Activated CD4-positive, alpha-beta T cell treated with anti-CD3 and anti-CD28 coated beads, Interleukin-2, amount 10 ng/mL, durations not matched to agents 24 days and 14 days (primary cell): ENCODE data around the gene NEUROG2. TPM values are rescaled to one million over a fixed set of nuclear protein-coding genes. Genes with fewer than 3 reads are reported as not detected.
"Not testable (repeated sequence)": the region's sequence is repeated elsewhere in the genome, so short reads cannot be mapped to it uniquely, and the experiment has no call there.

Source experiments
- DNase-seq: peaks from one replicate; pipeline ENCODE4 v3.0.0; 2022
- H3K27ac Mint-ChIP-seq: one replicate; pipeline ENCODE4 v1.8.0; 2022; ENCODE audit warnings: mild to moderate bottlenecking, mixed read lengths
- H3K27me3 Mint-ChIP-seq: one replicate; pipeline ENCODE4 v1.8.0; 2022; ENCODE audit warnings: mixed read lengths
- H3K36me3 Mint-ChIP-seq: one replicate; pipeline ENCODE4 v1.8.0; 2022; ENCODE audit warnings: low read depth, mild to moderate bottlenecking, mixed read lengths
- H3K4me1 Mint-ChIP-seq: one replicate; pipeline ENCODE4 v1.8.0; 2021; ENCODE audit warnings: mixed read lengths
- H3K4me3 Mint-ChIP-seq: one replicate; pipeline ENCODE4 v1.8.0; 2022; ENCODE audit warnings: mild to moderate bottlenecking, moderate library complexity, mixed read lengths
- H3K9me3 Mint-ChIP-seq: one replicate; pipeline ENCODE4 v1.8.0; 2021; ENCODE audit warnings: mixed read lengths
- intact Hi-C: fragments of 100-400 bp; cut with micrococcal nuclease; formaldehyde crosslinking; loops from one replicate; pipeline ENCODE4 v1.15.1; 2023
- total RNA-seq: library from RNA; stranded (reverse); gene quantifications from 2 replicates; pipeline ENCODE4 v1.2.3, GENCODE V29; 2022

NEUROG2 gene
- total RNA-seq, 1 donor from 2014 or later, result 0.16 TPM

DNA sequence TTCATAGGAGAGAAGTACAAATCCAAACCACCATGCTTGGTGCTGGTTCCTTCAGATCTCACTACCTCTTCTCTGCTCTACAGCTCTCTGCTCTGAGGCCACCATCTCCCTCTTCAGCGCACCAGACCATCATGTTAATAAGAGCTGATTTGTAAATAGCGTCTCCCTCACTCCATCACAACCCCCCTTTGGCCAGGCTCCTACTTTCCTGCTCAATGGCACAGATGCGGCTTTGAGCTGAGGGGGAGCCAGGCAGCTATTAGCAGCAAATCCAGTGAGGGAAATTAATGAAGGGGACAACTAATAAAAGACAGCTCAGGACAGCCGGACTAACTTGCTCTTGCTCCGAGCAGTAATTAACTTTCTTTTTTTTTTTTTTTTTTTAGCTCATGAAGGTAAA, 13.1 kb downstream of the NEUROG2 start:
- H3K27ac Mint-ChIP-seq, result no peak overlapping the region
- no peaks in the 10 kb centered on the region for H3K4me1 Mint-ChIP-seq
- intact Hi-C loops, result no loop called here
- peaks cover 58% of the 10 kb centered on the region for H3K27me3 Mint-ChIP-seq
- H3K36me3 Mint-ChIP-seq, result no peaks in the 10 kb centered on the region
- H3K9me3 Mint-ChIP-seq, result no peaks in the 10 kb centered on the region
- DNase-seq, result peak; percentile 31
- no peak overlapping the region for H3K4me3 Mint-ChIP-seq

DNA sequence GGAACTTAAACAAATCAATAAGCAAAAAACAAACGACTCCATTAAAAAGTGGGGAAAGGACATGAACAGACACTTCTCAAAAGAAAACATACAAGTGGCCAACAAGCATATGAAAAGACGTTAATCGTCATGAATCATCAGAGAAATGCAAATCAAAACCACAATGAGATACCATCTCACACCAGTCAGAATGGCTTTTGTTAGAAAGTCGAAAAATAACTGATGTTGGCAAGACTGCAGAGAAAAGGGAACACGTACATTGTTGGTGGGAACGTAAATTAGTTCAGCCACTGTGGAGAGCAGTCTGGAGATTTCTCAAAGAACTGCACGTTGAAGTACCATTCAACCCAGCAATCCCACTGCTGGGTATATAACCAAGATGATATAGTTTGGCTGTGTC, 23.7 kb downstream of the NEUROG2 start:
- H3K4me1 Mint-ChIP-seq, result no peaks in the 10 kb centered on the region

DNA sequence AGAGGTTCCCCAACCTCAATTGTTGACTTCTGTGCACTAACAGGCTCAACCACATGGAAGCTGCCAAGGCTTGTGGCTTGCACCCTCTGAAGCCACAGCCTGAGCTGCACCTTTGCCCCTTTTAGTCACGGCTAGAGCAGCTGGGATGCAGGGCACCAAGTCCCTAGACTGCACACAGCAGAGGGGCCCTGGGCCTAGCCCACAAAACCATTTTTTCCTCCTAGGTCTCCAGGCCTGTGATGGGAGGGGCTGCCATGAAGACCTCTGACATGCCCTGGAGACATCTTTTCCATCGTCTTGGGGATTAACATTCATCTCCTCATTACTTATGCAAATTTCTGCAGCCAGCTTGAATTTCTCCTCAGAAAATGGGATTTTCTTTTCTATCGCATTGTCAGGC, 25.2 kb downstream of the NEUROG2 start:
- H3K9me3 Mint-ChIP-seq, H3K36me3 Mint-ChIP-seq, H3K27ac Mint-ChIP-seq, H3K4me3 Mint-ChIP-seq, intact Hi-C loops, H3K4me1 Mint-ChIP-seq, DNase-seq, H3K27me3 Mint-ChIP-seq: not testable (repeated sequence)

More for the DNA sequence above, 23.7 kb downstream of the NEUROG2 start:
- H3K36me3 Mint-ChIP-seq, result no peaks in the 10 kb centered on the region
- intact Hi-C loops, result no loop called here
- peaks cover 7% of the 10 kb centered on the region for H3K27me3 Mint-ChIP-seq
- no peak overlapping the region for H3K27ac Mint-ChIP-seq
- no peak for DNase-seq
- H3K9me3 Mint-ChIP-seq, result peaks cover 9% of the 10 kb centered on the region
- H3K4me3 Mint-ChIP-seq, result no peak overlapping the region

DNA sequence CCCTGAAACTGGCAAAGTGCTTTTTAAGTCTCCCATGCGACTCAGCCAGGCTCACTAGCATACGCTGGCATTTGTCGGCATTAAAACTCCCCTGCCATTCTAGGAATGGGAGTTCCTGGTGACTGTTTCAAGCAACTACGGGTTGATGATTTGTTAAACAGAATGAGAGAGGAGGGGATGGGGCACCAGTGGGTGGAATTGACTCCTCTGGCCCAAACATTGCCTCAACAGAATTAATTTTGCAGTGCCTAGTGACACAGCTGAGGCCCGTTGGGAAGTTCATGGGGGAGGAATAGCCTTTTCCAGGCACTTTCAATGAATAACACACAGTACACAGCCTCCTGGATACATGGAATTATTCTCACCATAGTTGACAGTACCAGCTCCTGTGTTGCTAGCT, 30.1 kb downstream of the NEUROG2 start:
- Mint-ChIP-seq H3K36me3 (no peaks in the 10 kb centered on the region), H3K27me3 (peaks cover 2% of the 10 kb centered on the region), H3K9me3 (peaks cover 11% of the 10 kb centered on the region), H3K4me3 (no peak overlapping the region), H3K27ac (no peak overlapping the region), H3K4me1 (no peaks in the 10 kb centered on the region)
- DNase-seq, result no peak
- intact Hi-C loops, result no loop called here

DNA sequence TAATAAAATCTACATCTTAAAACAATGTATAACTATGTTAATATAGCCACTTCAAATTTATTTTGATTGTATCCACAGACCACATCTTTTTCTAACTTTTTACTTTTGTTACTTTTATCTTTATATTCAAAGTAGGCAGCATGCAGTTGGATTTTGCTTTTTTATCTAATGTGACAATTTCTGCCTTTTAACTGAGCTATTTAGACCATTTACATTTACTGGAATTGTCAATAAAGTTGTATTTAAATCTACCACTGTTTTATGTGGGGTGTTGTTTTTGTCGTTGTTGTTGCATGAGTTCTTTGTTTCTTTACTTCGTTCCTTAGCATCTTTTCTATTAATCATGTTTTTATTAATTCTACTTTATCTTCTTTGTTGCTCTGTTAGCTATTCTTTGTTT, 42.0 kb downstream of the NEUROG2 start:
- intact Hi-C loops, result no loop called here
- H3K36me3 Mint-ChIP-seq, result no peaks in the 10 kb centered on the region
- peaks cover 14% of the 10 kb centered on the region for H3K27me3 Mint-ChIP-seq
- no peaks in the 10 kb centered on the region for H3K4me1 Mint-ChIP-seq
- H3K9me3 Mint-ChIP-seq, result peaks cover 9% of the 10 kb centered on the region
- no peak for DNase-seq
- H3K27ac Mint-ChIP-seq, result no peak overlapping the region
- H3K4me3 Mint-ChIP-seq, result no peak overlapping the region

DNA sequence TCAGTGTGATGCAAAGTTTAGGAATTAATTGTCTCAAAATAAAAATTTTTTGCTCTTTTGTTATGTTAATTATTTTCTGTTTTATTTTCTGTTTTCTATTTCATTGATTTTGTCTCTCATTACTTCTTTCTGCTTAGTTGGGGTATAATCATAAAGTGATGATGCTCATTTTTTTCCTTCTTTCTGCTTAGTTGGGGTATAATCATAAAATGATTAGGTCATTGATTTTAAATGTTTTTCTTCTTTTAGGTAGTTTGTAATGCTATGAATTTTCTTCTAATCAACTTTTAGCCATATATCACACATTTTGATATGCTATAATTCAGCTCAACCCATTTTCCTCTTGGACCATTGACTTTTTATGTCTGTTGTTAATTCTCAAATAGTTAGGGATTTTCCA, 43.7 kb downstream of the NEUROG2 start:
- no peak for DNase-seq
- no peaks in the 10 kb centered on the region for H3K36me3 Mint-ChIP-seq
- intact Hi-C loops, result no loop called here

More for the DNA sequence above, 43.7 kb downstream of the NEUROG2 start:
- H3K4me3 Mint-ChIP-seq, result no peak overlapping the region
- H3K27me3 Mint-ChIP-seq, result peaks cover 11% of the 10 kb centered on the region
- peaks cover 5% of the 10 kb centered on the region for H3K9me3 Mint-ChIP-seq
- no peaks in the 10 kb centered on the region for H3K4me1 Mint-ChIP-seq
- H3K27ac Mint-ChIP-seq, result no peak overlapping the region

Other genes with a start within 250 kb of the NEUROG2 start
- 27.1 and 27.9 TPM in 2 replicates for gene TIFA, start 230.3 kb downstream of the NEUROG2 start, total RNA-seq
- gene ALPK1, start 218.8 kb downstream of the NEUROG2 start, total RNA-seq, result 8.8 and 9.1 TPM in 2 replicates
- gene ZGRF1, start 120.7 kb upstream of the NEUROG2 start, total RNA-seq, result 32.4 and 37.0 TPM in 2 replicates
- gene LARP7, start 121.0 kb upstream of the NEUROG2 start, total RNA-seq, result 47.6 and 48.5 TPM in 2 replicates